GM13977 (cell line): Measurements from ENCODE around the gene ARPC2.

Source experiments
- DNase-seq: peaks from one replicate; pipeline ENCODE4 v3.0.0; 2012; ENCODE audit warnings: low spot score
- in situ Hi-C: fragments of 300-500 bp; cut with MboI; formaldehyde crosslinking; loops from one replicate; pipeline ENCODE4 v1.12.0; 2022; ENCODE audit warnings: low sequenced_read_pairs, low pct_unique_long_range_greater_than_20kb, mixed read lengths, inconsistent platforms; ENCODE audit not compliant: unreplicated experiment
- TF ChIP-seq, protein P1 (sequence below): IDR thresholded peaks from 2 replicates; pipeline ENCODE4 v1.5.1; 2012; ENCODE audit warnings: mild to moderate bottlenecking, control low read depth; ENCODE audit not compliant: insufficient read depth; ENCODE audit errors: extremely low read depth, missing control alignments

The ARPC2 gene

GRCh38 chr2:218244204-218244603 is 27.2 kb downstream of the ARPC2 start:
- in situ Hi-C loops: no loop called here
- no peak for DNase-seq
- TF ChIP-seq, protein P1, sequence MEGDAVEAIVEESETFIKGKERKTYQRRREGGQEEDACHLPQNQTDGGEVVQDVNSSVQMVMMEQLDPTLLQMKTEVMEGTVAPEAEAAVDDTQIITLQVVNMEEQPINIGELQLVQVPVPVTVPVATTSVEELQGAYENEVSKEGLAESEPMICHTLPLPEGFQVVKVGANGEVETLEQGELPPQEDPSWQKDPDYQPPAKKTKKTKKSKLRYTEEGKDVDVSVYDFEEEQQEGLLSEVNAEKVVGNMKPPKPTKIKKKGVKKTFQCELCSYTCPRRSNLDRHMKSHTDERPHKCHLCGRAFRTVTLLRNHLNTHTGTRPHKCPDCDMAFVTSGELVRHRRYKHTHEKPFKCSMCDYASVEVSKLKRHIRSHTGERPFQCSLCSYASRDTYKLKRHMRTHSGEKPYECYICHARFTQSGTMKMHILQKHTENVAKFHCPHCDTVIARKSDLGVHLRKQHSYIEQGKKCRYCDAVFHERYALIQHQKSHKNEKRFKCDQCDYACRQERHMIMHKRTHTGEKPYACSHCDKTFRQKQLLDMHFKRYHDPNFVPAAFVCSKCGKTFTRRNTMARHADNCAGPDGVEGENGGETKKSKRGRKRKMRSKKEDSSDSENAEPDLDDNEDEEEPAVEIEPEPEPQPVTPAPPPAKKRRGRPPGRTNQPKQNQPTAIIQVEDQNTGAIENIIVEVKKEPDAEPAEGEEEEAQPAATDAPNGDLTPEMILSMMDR: no peak

GRCh38 chr2:218244665-218245064 is 27.7 kb downstream of the ARPC2 start:
- no peak for DNase-seq
- TF ChIP-seq, protein P1: no peak
- in situ Hi-C loops: no loop called here

- TF ChIP-seq, protein P1: no peak
- no peak for DNase-seq
- in situ Hi-C loops: no loop called here
These were observed 28.2 kb downstream of the ARPC2 start for GRCh38 chr2:218245214-218245613.

DNA sequence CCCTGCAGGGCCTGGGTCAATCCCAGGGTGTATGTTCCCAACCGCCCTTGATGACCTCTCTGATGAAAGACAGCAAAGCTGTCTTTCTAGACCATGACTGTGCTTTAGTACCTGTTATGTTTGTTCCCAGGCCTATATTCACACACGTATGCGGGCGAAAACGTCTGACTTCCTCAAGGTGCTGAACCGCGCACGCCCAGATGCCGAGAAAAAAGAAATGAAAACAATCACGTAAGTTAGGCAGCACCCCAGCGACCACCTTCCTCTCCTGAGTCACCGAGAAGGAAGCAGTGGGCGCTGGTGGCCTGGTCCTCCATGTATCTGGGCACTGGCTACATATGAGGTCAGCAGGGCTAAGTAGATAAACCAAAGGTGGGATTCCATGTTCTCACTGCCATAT is 32.7 kb downstream of the ARPC2 start:
- no peak for DNase-seq
- TF ChIP-seq, protein P1: no peak
- in situ Hi-C loops: no loop called here

DNA sequence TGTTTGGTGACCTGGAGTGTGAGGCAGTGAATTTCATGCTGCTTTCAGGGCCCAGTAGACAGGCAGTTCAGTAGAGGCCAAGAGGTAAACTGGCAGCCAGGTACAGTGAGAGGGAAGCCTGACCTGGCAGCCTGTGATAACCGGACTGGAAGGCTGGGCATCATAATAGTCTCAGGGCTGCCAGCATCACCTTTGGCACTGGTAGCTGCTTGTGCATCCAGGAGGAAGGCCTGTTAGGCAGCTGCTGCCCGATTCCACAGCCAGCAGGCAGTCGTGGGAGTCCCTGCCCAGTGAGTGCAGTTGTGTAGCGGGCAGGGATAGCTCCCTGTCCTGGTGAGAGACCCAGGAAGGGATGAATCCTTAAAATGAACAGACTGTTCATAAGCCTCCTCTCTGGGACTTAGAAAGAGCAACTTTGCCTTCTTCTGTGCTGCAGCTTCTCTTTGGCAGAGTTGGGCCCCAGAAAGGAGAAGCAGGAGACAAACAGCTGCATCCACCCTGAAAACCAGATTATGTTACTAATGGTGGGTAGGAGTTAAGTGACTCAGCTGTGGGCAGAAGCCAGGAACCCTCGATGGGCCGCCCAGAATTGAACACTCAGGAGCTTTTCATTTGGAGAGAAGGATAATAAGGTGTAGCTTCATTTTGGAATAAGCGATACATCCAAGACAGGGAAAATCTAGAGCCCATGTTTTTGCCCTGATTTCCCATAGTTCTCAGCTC is 35.7 kb downstream of the ARPC2 start:
- DNase-seq: no peak
- TF ChIP-seq, protein P1: no peak
- in situ Hi-C loops: no loop called here

DNA sequence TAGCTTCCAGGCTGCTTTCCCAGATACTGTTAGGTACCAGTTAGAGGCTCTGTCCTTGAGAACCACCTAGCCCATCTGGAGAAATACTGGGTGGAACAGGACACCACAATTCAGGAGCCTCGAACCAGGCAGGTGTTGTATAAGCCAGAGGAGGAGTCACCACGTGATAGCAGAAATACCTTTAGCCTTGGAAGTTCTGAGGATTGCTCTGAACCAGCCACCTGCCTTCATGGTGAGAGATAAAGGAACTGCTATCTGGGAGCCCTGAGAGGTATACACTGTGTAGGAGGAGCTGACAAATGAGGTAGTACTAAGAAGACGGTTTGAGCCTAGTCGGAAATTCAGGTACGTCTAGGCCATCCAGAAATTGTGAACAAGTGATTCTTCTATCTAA is 36.2 kb downstream of the ARPC2 start:
- DNase-seq: no peak
- TF ChIP-seq, protein P1: no peak
- in situ Hi-C loops: no loop called here
